ENCODE results near the gene MBD5. TPM values are rescaled to one million over a fixed set of nuclear protein-coding genes. Genes with fewer than 3 reads are reported as not detected.

MBD5 gene
- 10 to 100 TPM; 20.8 to 33.5 TPM for total RNA-seq

- TF ChIP-seq POLR2A (IDR thresholded peaks at IDR 0.05) (peak in 2 of 3 donors; percentile 16 to 48), CTCF (IDR thresholded peaks at IDR 0.05) (no peak)
- Histone ChIP-seq H3K27me3 (no peaks in the 10 kb centered on the region), H3K36me3 (replicated peaks in 1 of 2; ENCODE audit: insufficient read depth in 1 of 2, low read depth in 2 of 2) (no peaks in the 10 kb centered on the region), H3K27ac (peak within 1 kb of the TSS; percentile 92 to 93 (median 92)), H3K4me3 (peak within 1 kb of the TSS; percentile 36 to 84), H3K4me1 (peaks cover 19% of the 10 kb centered on the region), H3K9me3 (no peaks in the 10 kb centered on the region)
- intact Hi-C loops (cut with DNase I) = no loop called here
- 0 to 3% methylated on average over 10 to 11 of the region's 11 CpGs for WGBS, 2 donors
- ATAC-seq = peak; percentile 18
- DNase-seq = peak in 3 of 4 donors; percentile 41 to 45 (median 44)
These were observed at the start of gene MBD5 for GRCh38 chr2:148021059-148021861. Gene MBD5, plus strand, starts transcription at chr2:148021091.

- intact Hi-C loops (cut with DNase I) = no loop called here
- Histone ChIP-seq H3K4me3 (no peak overlapping the region), H3K36me3 (replicated peaks in 1 of 2; ENCODE audit: insufficient read depth in 1 of 2, low read depth in 2 of 2) (no peaks in the 10 kb centered on the region), H3K27ac (no peak overlapping the region), H3K4me1 (peaks cover 3% of the 10 kb centered on the region), H3K9me3 (no peaks in the 10 kb centered on the region), H3K27me3 (no peaks in the 10 kb centered on the region)
- DNase-seq (no peak), ATAC-seq (no peak)
- TF ChIP-seq CTCF (IDR thresholded peaks at IDR 0.05) (no peak), POLR2A (IDR thresholded peaks at IDR 0.05) (no peak)
- 83 to 87% methylated on average over 2 of the region's 2 CpGs for WGBS, 2 donors
These were observed 44.8 kb upstream of the MBD5 start for GRCh38 chr2:147976102-147976501.

- H3K27ac ChIP-seq = no peak overlapping the region
- no peaks in the 10 kb centered on the region for H3K36me3 ChIP-seq (replicated peaks in 1 of 2; ENCODE audit: insufficient read depth in 1 of 2, low read depth in 2 of 2)
- 100% methylated on average over 2 to 3 of the region's 3 CpGs for WGBS, 2 donors
- DNase-seq (no peak), ATAC-seq (no peak)
- no peak overlapping the region for H3K4me3 ChIP-seq
- no peak for TF ChIP-seq CTCF (IDR thresholded peaks at IDR 0.05)
- no peak for TF ChIP-seq POLR2A (IDR thresholded peaks at IDR 0.05)
- intact Hi-C loops (cut with DNase I) = no loop called here
- H3K4me1 ChIP-seq = peaks cover 3% of the 10 kb centered on the region
- no peaks in the 10 kb centered on the region for H3K27me3 ChIP-seq
- no peaks in the 10 kb centered on the region for H3K9me3 ChIP-seq
These were observed 43.2 kb upstream of the MBD5 start for GRCh38 chr2:147977679-147978078.

- 89 to 91% methylated on average over 5 of the region's 5 CpGs for WGBS, 2 donors
- intact Hi-C loops (cut with DNase I) = no loop called here
- Histone ChIP-seq H3K4me3 (no peak overlapping the region), H3K36me3 (replicated peaks in 1 of 2; ENCODE audit: insufficient read depth in 1 of 2, low read depth in 2 of 2) (no peaks in the 10 kb centered on the region), H3K9me3 (no peaks in the 10 kb centered on the region), H3K4me1 (peaks cover 3% of the 10 kb centered on the region), H3K27me3 (no peaks in the 10 kb centered on the region), H3K27ac (no peak overlapping the region)
- TF ChIP-seq POLR2A (IDR thresholded peaks at IDR 0.05) = no peak
- no peak for TF ChIP-seq CTCF (IDR thresholded peaks at IDR 0.05)
- no peak for DNase-seq
- no peak for ATAC-seq
These were observed 39.9 kb upstream of the MBD5 start for GRCh38 chr2:147980940-147981528.
